DMS153 treated with DMSO at 0.1 percent for 48 hours (cell line): Measurements from ENCODE around the gene ZNF763.
"Not testable (repeated sequence)": the region's sequence is repeated elsewhere in the genome, so short reads cannot be mapped to it uniquely, and the experiment has no call there.

Experiments used
- DNase-seq: peaks from one replicate; lab custom pipeline; 2025; ENCODE audit not compliant: unreplicated experiment; lab: John Stamatoyannopoulos, UW

The ZNF763 gene

GRCh38 chr19:11971041-11971440, 6.2 kb downstream of the ZNF763 start:
- DNase-seq, result no peak

DNA sequence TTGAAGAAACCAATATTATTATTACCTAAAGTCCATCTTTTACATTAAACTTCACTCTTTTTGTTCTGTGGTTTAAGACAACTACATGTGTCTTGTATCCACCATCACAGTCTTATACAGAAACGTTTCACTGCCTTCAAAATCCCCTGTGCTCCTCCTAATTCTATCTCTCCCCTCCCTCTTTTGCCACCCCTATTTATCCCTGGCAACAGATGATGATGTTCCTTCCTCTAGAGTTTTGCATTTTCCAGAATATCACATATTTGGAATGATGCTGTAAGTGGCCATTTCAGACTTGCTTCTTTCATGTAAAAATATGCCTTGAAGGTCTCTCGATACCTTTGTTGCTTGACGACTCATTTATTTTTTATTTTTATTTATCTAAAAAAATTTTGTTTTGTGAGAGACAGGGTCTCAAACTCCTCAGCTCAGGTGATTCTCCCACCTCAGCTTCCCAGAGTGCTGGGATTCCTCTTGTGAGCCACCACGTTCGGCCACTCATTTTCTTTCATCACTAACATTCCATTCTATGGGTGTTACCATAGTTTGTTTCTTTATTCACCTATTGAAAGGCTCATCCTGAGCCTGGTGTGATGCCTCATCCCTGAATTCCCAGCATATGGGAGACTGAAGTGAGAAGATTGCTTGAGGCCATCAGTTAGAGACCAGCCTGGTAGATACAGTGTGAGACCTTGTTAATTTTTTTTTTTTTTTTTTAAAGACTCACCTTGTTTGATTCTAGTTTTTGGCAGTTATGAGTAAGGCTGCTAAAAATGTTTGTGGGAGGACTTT, 8.4 kb downstream of the ZNF763 start:
- no peak for DNase-seq

DNA sequence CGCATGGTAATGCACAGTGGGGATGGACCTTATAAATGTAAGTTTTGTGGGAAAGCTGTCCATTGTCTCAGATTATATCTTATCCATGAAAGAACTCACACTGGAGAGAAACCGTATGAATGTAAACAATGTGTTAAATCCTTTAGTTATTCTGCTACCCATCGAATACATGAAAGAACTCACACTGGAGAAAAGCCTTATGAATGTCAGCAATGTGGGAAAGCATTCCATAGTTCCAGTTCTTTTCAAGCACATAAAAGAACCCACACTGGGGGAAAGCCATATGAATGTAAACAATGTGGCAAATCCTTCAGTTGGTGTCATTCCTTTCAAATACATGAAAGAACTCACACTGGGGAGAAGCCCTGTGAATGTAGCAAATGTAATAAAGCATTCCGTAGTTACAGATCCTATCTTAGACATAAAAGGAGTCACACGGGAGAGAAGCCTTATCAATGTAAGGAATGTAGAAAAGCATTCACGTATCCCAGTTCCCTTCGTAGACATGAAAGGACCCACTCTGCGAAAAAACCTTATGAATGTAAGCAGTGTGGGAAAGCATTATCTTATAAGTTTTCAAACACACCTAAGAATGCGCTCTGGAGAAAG, 13.8 kb downstream of the ZNF763 start:
- no peak for DNase-seq

- DNase-seq, result no peak
Observed at GRCh38 chr19:11979527-11979926, 14.7 kb downstream of the ZNF763 start.

GRCh38 chr19:11982526-11982925, 17.7 kb downstream of the ZNF763 start:
- DNase-seq, result no peak

DNA sequence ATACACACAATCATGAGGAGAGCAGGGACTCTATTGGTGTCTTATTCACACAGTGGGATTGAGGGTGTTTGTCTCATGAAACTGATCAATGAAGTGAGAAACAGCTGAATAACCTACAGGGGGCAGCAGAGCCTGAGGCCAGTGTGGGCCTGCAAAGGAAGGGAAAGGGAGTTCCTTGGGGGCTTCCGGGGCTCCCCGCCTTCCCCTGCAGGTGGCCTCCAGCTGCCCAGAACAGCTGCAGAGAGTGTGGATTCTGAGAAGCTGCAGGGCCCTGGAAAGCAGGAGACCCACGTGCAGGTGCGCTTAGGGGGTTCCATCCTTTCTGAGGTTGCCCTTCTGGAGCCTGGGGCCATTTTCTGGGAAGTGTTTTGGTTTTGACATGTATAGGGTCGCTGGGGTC, 20.1 kb downstream of the ZNF763 start:
- DNase-seq, result no peak

DNA sequence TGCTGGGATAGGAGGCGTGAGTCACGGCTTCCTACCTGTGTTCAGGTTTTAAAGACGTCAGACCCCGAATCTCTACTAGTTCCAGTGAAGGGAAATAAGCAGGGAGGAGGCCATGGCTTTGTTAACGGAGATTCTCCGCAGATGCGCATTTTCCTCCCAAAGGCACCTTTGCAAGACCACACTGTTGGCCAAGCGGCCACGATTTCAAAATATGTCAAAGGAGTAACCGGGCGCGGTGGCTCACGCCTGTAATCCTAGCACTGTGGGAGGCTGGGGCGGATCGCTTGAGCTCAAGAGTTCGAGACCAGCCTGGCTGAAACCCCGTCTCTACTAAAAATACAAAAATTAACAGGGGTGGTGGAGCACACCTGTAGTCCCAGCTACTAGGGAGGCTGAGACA, 21.9 kb downstream of the ZNF763 start:
- DNase-seq, result no peak

DNA sequence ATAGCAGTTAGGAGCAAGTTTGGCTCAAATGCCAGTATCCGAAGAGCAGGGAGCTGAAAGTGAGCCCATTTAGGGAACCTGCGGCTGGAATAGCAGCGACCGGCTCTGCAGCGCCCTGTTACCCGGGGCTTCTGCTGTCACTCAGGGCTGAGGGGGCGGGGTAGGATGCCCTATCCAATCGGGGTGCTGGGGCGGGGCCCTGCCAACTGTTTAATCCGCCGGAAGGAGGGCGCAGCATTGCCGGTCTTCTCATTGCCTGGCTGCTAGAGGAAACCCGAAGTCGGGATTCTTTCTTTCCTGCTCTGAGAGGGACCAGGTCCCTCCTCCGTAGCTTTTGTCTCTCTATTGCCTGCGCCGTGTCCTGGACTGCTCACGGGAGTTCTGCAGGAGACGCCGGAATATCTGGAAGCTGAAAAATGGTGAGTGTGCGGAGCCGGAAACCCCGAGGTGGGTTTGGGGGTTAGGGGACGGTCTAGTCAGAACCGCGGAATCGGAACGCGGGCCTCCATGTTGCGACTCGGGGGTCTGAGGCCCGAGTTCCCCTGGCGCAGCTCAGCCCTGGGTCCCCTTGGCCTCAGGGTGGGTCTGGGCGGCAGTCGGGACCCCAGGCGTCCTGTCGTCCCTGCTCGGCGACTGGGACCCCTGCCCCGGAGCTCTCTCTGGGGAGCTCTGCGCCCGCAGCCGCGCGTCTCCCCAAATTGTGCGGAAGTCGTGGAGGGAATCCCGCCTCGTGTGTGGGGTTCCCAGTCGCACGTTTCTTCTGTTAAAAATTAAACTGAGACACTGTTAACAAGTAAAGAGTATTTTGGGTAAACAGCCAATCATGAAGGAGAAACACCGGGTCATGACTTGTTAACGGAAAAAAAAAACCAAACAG, 22.8 kb downstream of the ZNF763 start:
- peak; percentile 5 for DNase-seq

- DNase-seq, result no peak
Observed at GRCh38 chr19:11989112-11989456, 24.2 kb downstream of the ZNF763 start.

DNA sequence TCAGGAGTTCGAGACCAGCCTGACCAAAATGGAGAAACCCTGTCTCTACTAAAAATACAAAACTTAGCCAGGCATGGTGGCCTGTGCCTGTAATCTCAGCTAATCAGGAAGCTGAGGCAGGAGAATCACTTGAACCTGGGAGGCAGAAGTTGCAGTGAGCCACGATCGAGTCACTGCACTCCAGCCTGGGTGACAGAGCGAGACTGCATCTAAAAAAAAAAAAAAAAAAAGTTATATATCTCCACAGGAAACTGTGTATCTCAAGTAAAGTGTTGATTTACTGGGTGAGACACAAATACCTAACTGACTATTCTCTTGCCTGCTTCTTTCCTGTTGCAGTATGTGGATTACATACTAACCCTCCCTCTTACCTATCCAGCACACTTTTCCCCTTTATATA, 27.1 kb downstream of the ZNF763 start:
- not testable (repeated sequence) for DNase-seq

DNA sequence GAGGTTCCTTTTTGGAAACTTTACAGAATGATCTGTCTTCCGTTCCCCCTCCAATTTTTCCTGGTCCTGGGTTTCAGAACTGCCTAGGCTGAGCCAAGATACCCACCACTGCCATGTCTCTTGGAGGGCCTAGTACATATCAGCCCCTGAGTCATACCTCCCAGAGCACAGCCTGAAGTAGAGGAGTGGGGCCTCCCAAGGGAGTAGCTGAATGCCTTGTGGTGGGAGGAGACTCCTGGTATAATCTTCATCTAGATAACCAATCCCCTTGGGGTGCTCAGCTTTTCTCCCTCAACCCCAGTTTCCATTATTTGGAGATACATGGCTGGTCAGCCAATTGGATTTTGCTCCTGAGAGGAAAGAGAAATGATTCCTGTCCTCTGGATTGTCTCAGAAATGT, 30.3 kb downstream of the ZNF763 start:
- no peak for DNase-seq

- no peak for DNase-seq
Observed at GRCh38 chr19:12000152-12000981, 35.5 kb downstream of the ZNF763 start.

- DNase-seq, result no peak
Observed at GRCh38 chr19:12015015-12015752, 50.3 kb downstream of the ZNF763 start.

- DNase-seq, result no peak
Observed at GRCh38 chr19:12015753-12016116, 50.9 kb downstream of the ZNF763 start.
